ENCODE measurements around the gene USH1C.
A peak's percentile ranks its signal among the peaks of the same experiment; 100 is the strongest.

USH1C gene

GRCh38 chr11:17522655-17523054, 21.6 kb downstream of the USH1C start:
- DNase-seq: no peak

DNA sequence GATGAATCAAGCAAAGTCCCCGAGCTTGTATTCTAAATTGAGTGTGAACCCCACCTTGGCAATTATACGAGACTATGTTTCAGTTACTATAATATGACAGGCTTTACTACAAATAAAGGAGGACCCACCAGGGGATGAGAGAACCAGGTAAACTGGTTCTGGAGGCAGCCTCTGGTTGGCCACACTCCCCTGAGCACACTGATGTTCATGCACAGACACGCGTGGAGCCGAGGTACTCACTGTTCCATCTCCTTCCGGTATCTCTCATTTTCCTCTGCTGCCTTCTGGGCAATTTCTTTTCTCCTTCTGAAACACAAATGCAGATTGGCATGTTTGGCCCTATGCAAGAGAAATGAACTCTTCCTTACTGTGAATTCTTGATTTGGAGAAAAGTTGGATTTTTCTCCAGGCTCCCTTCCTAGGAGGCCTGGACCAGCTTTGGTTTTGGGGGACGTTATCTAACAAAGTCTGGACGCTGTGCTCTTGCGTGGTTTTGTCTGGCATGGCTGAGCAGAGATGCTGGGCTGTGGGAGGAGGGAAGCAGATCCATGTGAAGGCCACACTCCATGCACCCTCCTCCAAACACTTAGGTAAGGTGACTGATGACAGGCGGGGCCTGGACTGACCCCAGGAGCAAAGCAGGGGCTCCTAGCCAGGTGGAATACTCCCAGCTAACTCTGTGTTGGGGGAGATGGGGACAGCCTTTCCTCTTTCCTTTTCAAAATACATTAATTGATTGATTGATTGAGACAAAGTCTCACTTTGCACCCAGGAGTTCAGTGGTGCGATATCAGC, 22.9 kb downstream of the USH1C start:
- DNase-seq: no peak

DNA sequence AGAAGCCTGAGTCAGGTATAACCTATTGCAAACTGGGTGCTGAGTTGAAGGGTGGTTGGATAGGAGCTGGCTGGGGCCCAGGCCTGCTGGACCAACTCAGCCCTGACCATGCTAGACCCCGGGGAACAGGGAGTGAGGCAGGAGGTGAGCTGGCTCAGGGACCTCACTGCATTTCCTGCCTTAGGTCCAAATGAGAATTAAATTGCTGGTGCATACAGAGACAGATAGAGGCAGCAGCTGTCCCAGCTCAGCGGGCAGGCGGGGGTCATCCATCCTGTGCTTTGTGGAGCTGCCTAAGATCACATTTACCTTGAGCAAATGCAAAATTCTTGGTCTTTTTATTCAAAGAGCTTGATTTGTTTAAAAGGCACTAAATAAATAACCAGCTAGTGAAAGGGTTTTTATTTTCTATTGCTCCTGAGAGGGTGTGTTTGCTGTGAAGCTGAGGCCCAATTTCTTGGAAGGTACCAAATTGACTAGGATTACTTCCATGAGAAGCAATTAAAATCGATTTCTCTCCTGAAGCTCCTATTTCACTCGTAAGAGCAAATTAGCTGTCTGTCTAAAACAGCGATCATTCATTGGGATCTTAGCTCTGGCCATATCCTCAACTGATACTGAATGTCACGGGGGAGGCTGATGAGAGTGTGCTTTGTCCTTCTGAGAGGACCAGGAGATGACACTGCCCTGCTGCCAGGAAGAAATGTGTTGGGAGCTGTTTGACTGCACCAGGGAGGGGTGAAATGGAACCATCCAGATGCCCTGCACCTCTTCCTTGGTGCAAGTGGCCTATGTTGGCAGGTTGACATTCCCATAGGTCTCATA, 24.9 kb downstream of the USH1C start:
- no peak for DNase-seq

GRCh38 chr11:17518366-17518765, 25.9 kb downstream of the USH1C start:
- no peak for DNase-seq

GRCh38 chr11:17517186-17517585, 27.0 kb downstream of the USH1C start:
- no peak for DNase-seq

GRCh38 chr11:17516551-17517150, 27.6 kb downstream of the USH1C start:
- no peak for DNase-seq

GRCh38 chr11:17515443-17516176, 28.6 kb downstream of the USH1C start:
- DNase-seq: no peak

DNA sequence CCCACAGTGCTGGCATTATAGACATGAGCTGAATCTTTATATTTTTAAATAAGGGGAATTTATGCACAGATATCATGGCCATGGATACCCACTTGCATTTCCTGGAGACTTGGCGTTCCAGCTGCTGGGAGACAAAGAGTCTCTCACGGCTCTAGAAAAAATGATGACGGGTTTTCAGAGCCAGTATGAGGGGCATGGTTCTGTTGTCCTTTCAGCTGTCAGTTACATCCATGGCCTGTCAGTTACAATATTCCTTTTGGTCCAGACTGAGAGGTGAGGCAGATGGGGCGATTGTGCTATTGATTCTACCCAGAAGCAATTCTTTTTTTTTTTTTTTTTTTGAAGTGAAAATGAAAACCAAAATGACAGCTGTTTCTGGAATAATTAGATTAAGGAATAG, 29.7 kb downstream of the USH1C start:
- no peak for DNase-seq

- no peak for DNase-seq
Measured at GRCh38 chr11:17513853-17514252, 30.4 kb downstream of the USH1C start.

- DNase-seq: no peak
Measured at GRCh38 chr11:17512101-17512500, 32.1 kb downstream of the USH1C start.

DNA sequence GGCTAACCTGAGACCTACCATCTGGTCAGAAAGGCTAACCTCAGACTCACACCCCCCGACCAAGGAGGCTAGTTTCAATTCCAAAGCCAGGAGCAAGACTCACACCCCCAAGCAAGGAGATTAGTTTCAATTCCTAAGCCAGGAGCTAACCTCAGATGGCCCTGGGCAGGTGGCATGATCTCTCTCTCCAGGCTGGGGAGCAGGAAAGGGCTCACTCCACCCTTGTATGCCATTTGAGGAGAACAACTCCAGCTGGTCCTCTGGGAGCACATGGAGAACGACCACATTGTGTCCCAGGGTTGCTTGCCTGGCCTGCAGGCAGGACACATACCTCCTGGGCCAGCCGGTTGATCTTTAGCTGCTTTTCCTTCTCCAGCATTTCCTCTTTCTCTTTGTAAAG, 32.6 kb downstream of the USH1C start:
- DNase-seq: no peak

- no peak for DNase-seq
Measured at GRCh38 chr11:17510507-17511206, 33.6 kb downstream of the USH1C start.

GRCh38 chr11:17508791-17509190, 35.4 kb downstream of the USH1C start:
- no peak for DNase-seq

- no peak for DNase-seq
Measured at GRCh38 chr11:17508306-17508705, 35.9 kb downstream of the USH1C start.

GRCh38 chr11:17507773-17508172, 36.4 kb downstream of the USH1C start:
- no peak for DNase-seq

DNA sequence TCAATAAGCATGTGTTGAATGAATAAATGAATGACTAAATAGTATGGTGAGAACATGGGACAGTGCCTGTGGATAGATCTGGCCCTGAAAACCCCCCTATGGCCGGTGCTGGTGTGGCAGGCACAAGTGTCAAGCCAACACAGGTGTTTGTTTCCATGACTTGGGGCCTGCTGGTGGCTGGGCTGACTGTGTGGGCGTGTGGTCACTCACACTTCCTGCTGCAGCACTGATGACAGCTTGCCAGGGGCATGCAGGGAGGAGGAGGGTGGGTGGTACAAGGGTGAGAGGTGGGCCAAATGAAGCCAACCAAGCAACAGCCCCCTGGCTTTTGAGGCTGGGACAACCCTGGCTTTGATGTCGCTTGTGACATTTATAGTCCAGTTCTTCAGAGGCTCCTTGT, 37.3 kb downstream of the USH1C start:
- DNase-seq: no peak

GRCh38 chr11:17506314-17506713, 37.9 kb downstream of the USH1C start:
- DNase-seq: no peak

GRCh38 chr11:17505146-17505545, 39.1 kb downstream of the USH1C start:
- DNase-seq: no peak

GRCh38 chr11:17504330-17505107, 39.7 kb downstream of the USH1C start:
- peak; percentile 93 for DNase-seq

DNA sequence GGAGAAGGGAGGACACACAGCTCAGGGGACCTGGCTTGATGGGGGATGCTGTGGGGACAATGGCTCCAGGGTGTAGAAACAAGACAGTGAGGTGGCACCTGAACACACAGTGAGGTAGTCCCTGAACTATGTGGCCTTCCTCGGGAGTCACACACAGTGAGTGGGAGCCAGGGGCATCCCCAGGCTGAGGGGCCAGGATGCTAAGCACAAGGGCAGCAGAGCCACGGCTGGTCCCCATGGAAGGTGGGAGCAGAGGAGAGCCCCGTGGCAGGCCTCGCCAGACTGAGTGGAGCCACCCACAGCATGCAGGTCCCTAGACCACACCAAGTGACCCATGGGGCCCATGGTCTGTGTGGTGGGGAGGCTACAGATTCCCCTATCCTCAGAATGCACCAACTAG, 41.6 kb downstream of the USH1C start:
- DNase-seq: no peak

- DNase-seq: no peak
Measured at GRCh38 chr11:17500673-17501072, 43.5 kb downstream of the USH1C start.

- no peak for DNase-seq
Measured at GRCh38 chr11:17498475-17498874, 45.7 kb downstream of the USH1C start.
